IMR-90 (cell line): ENCODE results near the gene ELOVL1. TPM values are rescaled to one million over a fixed set of nuclear protein-coding genes. Genes with fewer than 3 reads are reported as not detected.

ENCODE experiments used
- ATAC-seq: fragments of 200-7000 bp; cut with Tn5 transposase; 2 replicates; pipeline ENCODE4 v1.9.1; 2020; ENCODE audit warnings: low read depth, mild to moderate bottlenecking, moderate library complexity
- BruUV-seq: library from RNA; stranded (reverse); fragments of 400-500 nt; replicated peaks from 2 replicates; lab custom pipeline; 2021; lab: Mats Ljungman, UMichigan
- CTCF ChIA-PET: fragments of 300-600 bp; formaldehyde crosslinking; extraction: SDS; loops from one replicate; lab custom pipeline; 2021; ENCODE audit warnings: antibody characterized with exemption; lab: Yijun Ruan, JAX
- POLR2A ChIA-PET: fragments of 300-600 bp; sonication (Branson Sonifier 250); formaldehyde crosslinking; loops from one replicate; lab custom pipeline; 2022; ENCODE audit warnings: antibody characterized with exemption; ENCODE audit not compliant: unreplicated experiment; lab: Charles Lee
- DNase-seq: peaks from one replicate; pipeline ENCODE4 v3.0.0; 2013
- H2AFZ ChIP-seq: replicated peaks from 2 replicates; pipeline ENCODE3; 2013; ENCODE audit warnings: low read length, mild to moderate bottlenecking; ENCODE audit not compliant: poor library complexity
- H2AK5ac ChIP-seq: 2 replicates; pipeline ENCODE4 v1.6.1; 2013; ENCODE audit warnings: low read depth, low read length, inconsistent platforms
- H2AK9ac ChIP-seq: replicated peaks from 2 replicates; pipeline ENCODE3; 2013; ENCODE audit warnings: mild to moderate bottlenecking, low read depth, low read length, moderate library complexity; ENCODE audit not compliant: poor library complexity
- H2BK120ac ChIP-seq: 2 replicates; pipeline ENCODE4 v1.6.1; 2013; ENCODE audit warnings: low read depth, low read length, inconsistent platforms
- H2BK15ac ChIP-seq: 3 replicates; pipeline ENCODE4 v1.6.1; 2013; ENCODE audit warnings: low read depth, low read length, inconsistent platforms
- H2BK20ac ChIP-seq: 2 replicates; pipeline ENCODE4 v1.6.1; 2013; ENCODE audit warnings: low read depth, mild to moderate bottlenecking, inconsistent platforms, low read length, moderate library complexity
- H2BK5ac ChIP-seq: 2 replicates; pipeline ENCODE4 v1.6.1; 2013; ENCODE audit warnings: mild to moderate bottlenecking, low read depth, low read length, inconsistent platforms; ENCODE audit not compliant: poor library complexity, severe bottlenecking
- H3K14ac ChIP-seq: replicated peaks from 2 replicates; pipeline ENCODE4 v1.6.1; 2013; ENCODE audit warnings: low read depth, low read length, inconsistent platforms
- H3K18ac ChIP-seq: 2 replicates; pipeline ENCODE4 v1.6.1; 2013; ENCODE audit warnings: low read depth, low read length, control low read depth
- H3K23ac ChIP-seq: 2 replicates; pipeline ENCODE4 v1.6.1; 2013; ENCODE audit warnings: low read depth, low read length, inconsistent platforms
- H3K27ac ChIP-seq: 2 replicates; pipeline ENCODE4 v1.5.1; 2013; ENCODE audit warnings: mild to moderate bottlenecking, control low read depth, low read length; ENCODE audit not compliant: insufficient read depth
- H3K27me3 ChIP-seq: 2 replicates; pipeline ENCODE4 v1.6.1; 2013; ENCODE audit warnings: low read length; ENCODE audit not compliant: control insufficient read depth, insufficient read depth
- H3K36me3 ChIP-seq: 2 replicates; pipeline ENCODE4 v1.6.1; 2013; ENCODE audit warnings: low read length, mixed read lengths; ENCODE audit not compliant: control insufficient read depth, insufficient read depth
- H3K4ac ChIP-seq: 2 replicates; pipeline ENCODE4 v1.6.1; 2013; ENCODE audit warnings: low read depth, low read length, inconsistent platforms
- H3K4me1 ChIP-seq: 2 replicates; pipeline ENCODE4 v1.6.1; 2013; ENCODE audit warnings: low read length, mixed read lengths; ENCODE audit not compliant: control insufficient read depth, insufficient read depth
- H3K4me2 ChIP-seq: 2 replicates; pipeline ENCODE4 v1.6.1; 2013; ENCODE audit warnings: low read depth, mild to moderate bottlenecking, control low read depth, low read length, moderate library complexity
- H3K4me3 ChIP-seq: 2 replicates; pipeline ENCODE4 v1.5.1; 2013; ENCODE audit warnings: low read depth, mild to moderate bottlenecking, control low read depth, low read length, moderate library complexity; ENCODE audit not compliant: insufficient read depth
- H3K56ac ChIP-seq: 2 replicates; pipeline ENCODE4 v1.6.1; 2013; ENCODE audit warnings: low read length, inconsistent platforms; ENCODE audit not compliant: insufficient read depth; ENCODE audit errors: extremely low read depth
- H3K79me1 ChIP-seq, 2 experiments: 2 replicates each; pipeline ENCODE4 v1.6.1; 2013; ENCODE audit warnings: low read length in 2 of 2, inconsistent platforms in 1 of 2, low read depth in 1 of 2
- H3K9ac ChIP-seq: 2 replicates; pipeline ENCODE4 v1.6.1; 2013; ENCODE audit warnings: low read depth, low read length, control low read depth
- H3K9me1 ChIP-seq: 2 replicates; pipeline ENCODE4 v1.6.1; 2013; ENCODE audit warnings: low read length, inconsistent platforms; ENCODE audit not compliant: insufficient read depth
- H3K9me3 ChIP-seq: 2 replicates; pipeline ENCODE4 v1.6.1; 2013; ENCODE audit warnings: low read length; ENCODE audit not compliant: control insufficient read depth, insufficient read depth
- H4K20me1 ChIP-seq: 2 replicates; pipeline ENCODE4 v1.6.1; 2013; ENCODE audit warnings: low read length, inconsistent platforms; ENCODE audit not compliant: insufficient read depth
- H4K5ac ChIP-seq: 2 replicates; pipeline ENCODE4 v1.6.1; 2013; ENCODE audit warnings: mild to moderate bottlenecking, low read depth, low read length, control low read depth
- H4K8ac ChIP-seq, 2 experiments: 2 replicates each; pipeline ENCODE4 v1.6.1; 2013; ENCODE audit warnings: low read depth in 2 of 2, low read length in 2 of 2, control low read depth in 1 of 2, inconsistent platforms in 1 of 2
- H4K91ac ChIP-seq: 2 replicates; pipeline ENCODE4 v1.6.1; 2013; ENCODE audit warnings: low read depth, low read length, inconsistent platforms; ENCODE audit not compliant: insufficient read depth
- BHLHE40 ChIP-seq: fragments of 150-350 bp; IDR thresholded peaks from 2 replicates; pipeline ENCODE4 v1.6.1; 2016; ENCODE audit warnings: mild to moderate bottlenecking, low read depth, low read length
- FOS ChIP-seq: fragments of 150-350 bp; IDR thresholded peaks from 2 replicates; pipeline ENCODE4 v1.6.1; 2016; ENCODE audit warnings: low read depth, low read length
- MAFK ChIP-seq: IDR thresholded peaks from 2 replicates; pipeline ENCODE4 v1.6.1; 2012; ENCODE audit warnings: low read depth, low read length, improper control_type of control experiment
- MXI1 ChIP-seq: IDR thresholded peaks from 2 replicates; pipeline ENCODE4 v1.6.1; 2012; ENCODE audit warnings: low read depth, mild to moderate bottlenecking, low read length, moderate library complexity, borderline replicate concordance
- NFE2L2 ChIP-seq: fragments of 150-350 bp; IDR thresholded peaks from 2 replicates; pipeline ENCODE4 v1.6.1; 2016; ENCODE audit warnings: low read depth, mild to moderate bottlenecking, low read length
- POLR2A ChIP-seq: IDR thresholded peaks from 2 replicates; pipeline ENCODE4 v1.6.1; 2012; ENCODE audit warnings: mild to moderate bottlenecking, low read depth, low read length
- RCOR1 ChIP-seq: IDR thresholded peaks from 2 replicates; pipeline ENCODE4 v1.6.1; 2012; ENCODE audit warnings: mild to moderate bottlenecking, low read length, improper control_type of control experiment; ENCODE audit not compliant: insufficient replicate concordance
- SMC3 ChIP-seq: fragments of 150-350 bp; IDR thresholded peaks from 2 replicates; pipeline ENCODE4 v1.6.1; 2016; ENCODE audit warnings: low read depth, mild to moderate bottlenecking, antibody characterized with exemption, low read length, moderate library complexity
- WGBS, 2 experiments: methylation state at CpG; one replicate each; pipeline versions ENCODE4 v1.1.5 to v1.1.7; 2013; ENCODE audit warnings: missing lambda C conversion rate in 2 of 2; ENCODE audit not compliant: insufficient read length in 1 of 2; ENCODE audit errors: extremely low coverage in 2 of 2; 5-methylcytosine and 5-hydroxymethylcytosine counted together
- dilution Hi-C: fragments of 300-500 bp; cut with HindIII; formaldehyde crosslinking; loops from one replicate; pipeline ENCODE4 v1.14.3; 2018; ENCODE audit warnings: low sequenced_read_pairs; ENCODE audit not compliant: unreplicated experiment
- in situ Hi-C: fragments of 300-500 bp; cut with MboI; formaldehyde crosslinking; loops from 3 replicates; pipeline ENCODE4 v1.14.3; 2019; ENCODE audit warnings: low sequenced_read_pairs, inconsistent platforms, mixed read lengths
- intact Hi-C: fragments of 100-400 bp; cut with micrococcal nuclease; formaldehyde crosslinking; loops from 2 replicates; pipeline ENCODE4 v1.10.0; 2022
- polyA plus RNA-seq, 3 experiments: library from polyadenylated mRNA; depleted of rRNA; stranded (reverse); fragments of >200 nt; gene quantifications; 2 replicates each; pipeline ENCODE4 v1.2.3, GENCODE V29; 2012; ENCODE audit warnings: low replicate concordance in 1 of 3
- total RNA-seq: library from RNA; depleted of rRNA; stranded (reverse); fragments of >200 nt; gene quantifications from 2 replicates; pipeline ENCODE4 v1.2.3, GENCODE V29; 2012
- TF ChIP-seq, protein P1 (sequence below): fragments of 150-350 bp; IDR thresholded peaks from 2 replicates; pipeline ENCODE4 v1.6.1; 2017; ENCODE audit warnings: mild to moderate bottlenecking, antibody characterized with exemption, low read length, low read depth
- TF ChIP-seq, protein P2 (sequence below): conservative IDR thresholded peaks from 2 replicates; pipeline ENCODE4 v1.5.1; 2012; ENCODE audit warnings: mild to moderate bottlenecking, low read depth, low read length, improper control_type of control experiment

Gene ELOVL1
- total and polyA plus RNA-seq, 2 of the 4 experiments (the other 2 are of a cell fraction), result 88.9 to 211 TPM

DNA sequence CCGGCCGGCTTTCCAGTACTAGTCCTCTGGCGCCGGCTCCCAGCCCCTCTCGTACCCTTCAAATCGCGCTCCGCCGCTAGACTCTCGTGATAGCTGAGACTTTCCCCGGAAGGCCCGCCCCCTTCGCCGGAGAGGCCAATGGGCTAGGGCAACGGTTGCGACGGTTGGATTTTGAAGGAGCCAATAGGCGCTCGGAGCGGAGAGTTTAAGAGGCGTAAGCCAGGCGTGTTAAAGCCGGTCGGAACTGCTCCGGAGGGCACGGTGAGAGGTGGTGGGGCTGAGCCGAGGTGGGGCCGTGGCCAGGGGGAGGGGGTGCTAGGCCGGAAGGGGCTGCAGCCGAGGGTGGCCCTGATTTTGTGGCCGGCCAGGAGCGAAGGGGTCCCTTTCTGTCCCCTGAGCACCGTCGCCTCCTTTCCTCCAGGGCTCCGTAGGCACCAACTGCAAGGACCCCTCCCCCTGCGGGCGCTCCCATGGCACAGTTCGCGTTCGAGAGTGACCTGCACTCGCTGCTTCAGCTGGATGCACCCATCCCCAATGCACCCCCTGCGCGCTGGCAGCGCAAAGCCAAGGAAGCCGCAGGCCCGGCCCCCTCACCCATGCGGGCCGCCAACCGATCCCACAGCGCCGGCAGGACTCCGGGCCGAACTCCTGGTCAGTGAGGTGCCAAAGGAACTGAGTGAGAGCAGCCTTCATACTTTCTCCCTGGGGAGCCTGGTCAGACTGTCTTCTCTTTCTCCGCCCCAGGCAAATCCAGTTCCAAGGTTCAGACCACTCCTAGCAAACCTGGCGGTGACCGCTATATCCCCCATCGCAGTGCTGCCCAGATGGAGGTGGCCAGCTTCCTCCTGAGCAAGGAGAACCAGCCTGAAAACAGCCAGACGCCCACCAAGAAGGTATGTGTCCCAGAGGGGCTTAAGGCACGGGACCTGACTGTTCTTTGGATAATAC lies 8.8 kb downstream of the ELOVL1 start, which contains the start of gene CDC20:
CDC20 (plus strand) TSS at position 236 of the 948 bp plus-strand sequence; CDS start at position 471, 235 bp downstream.
- H3K9ac ChIP-seq, result peak within 1 kb of the TSS; percentile 90

More for the DNA sequence above, 8.8 kb downstream of the ELOVL1 start, which contains the start of gene CDC20:
- Histone ChIP-seq H2AFZ (peak within 1 kb of the TSS; percentile 90), H2BK15ac (peak within 1 kb of the TSS; percentile 72; the same call in 1 of the 3 replicates), H3K27me3 (no peaks in the 10 kb centered on the region), H2AK5ac (peak within 1 kb of the TSS; percentile 90), H2AK9ac (peak within 1 kb of the TSS; percentile 90), H3K23ac (peak within 1 kb of the TSS; percentile 63), H2BK5ac (peak within 1 kb of the TSS; percentile 78), H3K4me2 (peak within 1 kb of the TSS; percentile 87), H3K56ac (peak within 1 kb of the TSS; percentile 77), H2BK20ac (peak within 1 kb of the TSS; percentile 0; the same call in 1 of the 2 replicates), H4K20me1 (peaks cover 10% of the 10 kb centered on the region; the same call in 1 of the 2 replicates), H3K36me3 (peaks cover 31% of the 10 kb centered on the region), H4K5ac (peak within 1 kb of the TSS; percentile 79), H2BK120ac (peak within 1 kb of the TSS; percentile 69), H4K8ac (peak within 1 kb of the TSS; percentile 79 to 93), H3K4ac (peak within 1 kb of the TSS; percentile 92), H3K79me1 (peaks cover 3 to 38% of the 10 kb centered on the region in 2 experiments; a peak in 3 of 4 replicates), H3K9me3 (no peaks in the 10 kb centered on the region), H3K9me1 (peaks cover 12% of the 10 kb centered on the region; the same call in 1 of the 2 replicates), H3K4me1 (peaks cover 9% of the 10 kb centered on the region; the same call in 1 of the 2 replicates), H4K91ac (peak within 1 kb of the TSS; percentile 75), H3K14ac (peak within 1 kb of the TSS; percentile 91), H3K27ac (peak within 1 kb of the TSS; percentile 94), H3K4me3 (peak within 1 kb of the TSS; percentile 75), H3K18ac (peak within 1 kb of the TSS; percentile 48)
- in situ Hi-C loops, result loop anchor here (10.0 kb wide), 1 partner anchor 124 kb away; no protein-coding TSS in a partner anchor
- TF ChIP-seq, protein P1, sequence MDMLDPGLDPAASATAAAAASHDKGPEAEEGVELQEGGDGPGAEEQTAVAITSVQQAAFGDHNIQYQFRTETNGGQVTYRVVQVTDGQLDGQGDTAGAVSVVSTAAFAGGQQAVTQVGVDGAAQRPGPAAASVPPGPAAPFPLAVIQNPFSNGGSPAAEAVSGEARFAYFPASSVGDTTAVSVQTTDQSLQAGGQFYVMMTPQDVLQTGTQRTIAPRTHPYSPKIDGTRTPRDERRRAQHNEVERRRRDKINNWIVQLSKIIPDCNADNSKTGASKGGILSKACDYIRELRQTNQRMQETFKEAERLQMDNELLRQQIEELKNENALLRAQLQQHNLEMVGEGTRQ, result no peak
- TF ChIP-seq RCOR1 (no peak), MAFK (no peak), BHLHE40 (no peak), FOS (peak; percentile 42; the same call in 1 of the 2 replicates), SMC3 (no peak), MXI1 (peak; percentile 100), POLR2A (no peak; the same call in 1 of the 2 replicates), NFE2L2 (no peak)
- TF ChIP-seq, protein P2, sequence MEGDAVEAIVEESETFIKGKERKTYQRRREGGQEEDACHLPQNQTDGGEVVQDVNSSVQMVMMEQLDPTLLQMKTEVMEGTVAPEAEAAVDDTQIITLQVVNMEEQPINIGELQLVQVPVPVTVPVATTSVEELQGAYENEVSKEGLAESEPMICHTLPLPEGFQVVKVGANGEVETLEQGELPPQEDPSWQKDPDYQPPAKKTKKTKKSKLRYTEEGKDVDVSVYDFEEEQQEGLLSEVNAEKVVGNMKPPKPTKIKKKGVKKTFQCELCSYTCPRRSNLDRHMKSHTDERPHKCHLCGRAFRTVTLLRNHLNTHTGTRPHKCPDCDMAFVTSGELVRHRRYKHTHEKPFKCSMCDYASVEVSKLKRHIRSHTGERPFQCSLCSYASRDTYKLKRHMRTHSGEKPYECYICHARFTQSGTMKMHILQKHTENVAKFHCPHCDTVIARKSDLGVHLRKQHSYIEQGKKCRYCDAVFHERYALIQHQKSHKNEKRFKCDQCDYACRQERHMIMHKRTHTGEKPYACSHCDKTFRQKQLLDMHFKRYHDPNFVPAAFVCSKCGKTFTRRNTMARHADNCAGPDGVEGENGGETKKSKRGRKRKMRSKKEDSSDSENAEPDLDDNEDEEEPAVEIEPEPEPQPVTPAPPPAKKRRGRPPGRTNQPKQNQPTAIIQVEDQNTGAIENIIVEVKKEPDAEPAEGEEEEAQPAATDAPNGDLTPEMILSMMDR, result no peak
- dilution Hi-C loops, result no loop called here
- POLR2A ChIA-PET, result interaction anchor here (0.8 to 1.0 kb wide), 3 partner anchors 9 to 132 kb away, joined by 3 to 4 read pairs (median 3); partner anchors contain the start of gene ELOVL1
- intact Hi-C loops, result loop anchor here (1.0 kb wide), 2 partner anchors 121 to 132 kb away; no protein-coding TSS in a partner anchor
- DNase-seq, result peak; percentile 92
- CTCF ChIA-PET, result interaction anchor here (0.9 to 1.9 kb wide), 3 partner anchors 10 to 132 kb away, joined by 3 to 8 read pairs (median 3); no protein-coding TSS in a partner anchor
- ATAC-seq, result peak; percentile 96
- BruUV-seq, result TSS peak; percentile 77
- 0% methylated on average over 18 of the region's 59 CpGs; no CpG with 5 or more reads in 1 of the 2 experiments for WGBS, 2 experiments
